Body of pancreas (tissue), 4 donors: ENCODE results near the gene RASL10B.

Source experiments
- CTCF ChIP-seq, 7 experiments: fragments of 450-650 bp in 4 of 7; fragments of 200-600 bp in 3 of 7; sonication (generic) in 3 of 7; IDR thresholded peaks; one replicate each; pipeline ENCODE4 v1.5.1; 2016 to 2019; ENCODE audit warnings: antibody characterized with exemption in 7 of 7
- POLR2A ChIP-seq, 3 donors: fragments of 450-650 bp; IDR thresholded peaks; one replicate each; pipeline ENCODE4 v1.6.1; 2016; ENCODE audit warnings: antibody characterized with exemption in 3 of 3, mild to moderate bottlenecking in 2 of 3

- no peak for TF ChIP-seq CTCF (IDR thresholded peaks at IDR 0.05)
- peak in 1 of 3 donors; percentile 17 for TF ChIP-seq POLR2A (IDR thresholded peaks at IDR 0.05)
Observed at GRCh38 chr17:35752471-35752870, 21.0 kb downstream of the RASL10B start.
